HepG2 (cell line): ENCODE results near the gene CEP20.

ENCODE experiments used
- CEBPB ChIP-seq: IDR thresholded peaks from 2 replicates; pipeline ENCODE4 v1.6.1; 2011; ENCODE audit warnings: low read depth, low read length, improper control_type of control experiment, borderline replicate concordance
- CTCF ChIP-seq: sonication (generic); formaldehyde crosslinking; IDR thresholded peaks from 2 replicates; pipeline ENCODE4 v1.5.0; 2020; ENCODE audit warnings: mild to moderate bottlenecking, missing genetic modification reagents, moderate library complexity
- DRAP1 ChIP-seq: IDR thresholded peaks from 2 replicates; pipeline ENCODE4 v1.6.1; 2016; ENCODE audit warnings: missing genetic modification reagents, missing compliant biosample characterization
- E2F5 ChIP-seq: sonication (generic); formaldehyde crosslinking; conservative IDR thresholded peaks from 2 replicates; pipeline ENCODE4 v1.4.0; 2020; ENCODE audit warnings: missing genetic modification reagents
- JDP2 ChIP-seq: sonication (generic); formaldehyde crosslinking; IDR thresholded peaks from 2 replicates; pipeline ENCODE4 v1.8.1; 2022; ENCODE audit warnings: missing genetic modification reagents, borderline replicate concordance
- KLF9 ChIP-seq: IDR thresholded peaks from 2 replicates; pipeline ENCODE4 v1.6.1; 2016; ENCODE audit warnings: low read depth
- NPAS2 ChIP-seq: sonication (generic); formaldehyde crosslinking; IDR thresholded peaks from 2 replicates; pipeline ENCODE4 v1.8.0; 2022; ENCODE audit warnings: mild to moderate bottlenecking, missing genetic modification reagents, borderline replicate concordance
- TAF15 ChIP-seq: fragments of 200-400 bp; formaldehyde crosslinking; IDR thresholded peaks from one replicate; pipeline ENCODE4 v1.6.1; 2018; ENCODE audit warnings: mild to moderate bottlenecking, low read depth, low read length; ENCODE audit not compliant: poor library complexity, severe bottlenecking
- TEF ChIP-seq: sonication (generic); formaldehyde crosslinking; IDR thresholded peaks from 2 replicates; pipeline ENCODE4 v1.5.0; 2020; ENCODE audit warnings: missing genetic modification reagents
- ZNF672 ChIP-seq: sonication (generic); formaldehyde crosslinking; IDR thresholded peaks from 2 replicates; pipeline ENCODE4 v1.8.1; 2022; ENCODE audit warnings: missing genetic modification reagents

- TF ChIP-seq ZNF672 (no peak), CEBPB (no peak), CTCF (no peak), NPAS2 (CRISPR knock-in tag) (no peak), TAF15 (no peak), JDP2 (CRISPR knock-in tag) (no peak), DRAP1 (CRISPR knock-in tag) (no peak), KLF9 (CRISPR knock-in tag) (no peak), TEF (no peak), E2F5 (CRISPR knock-in tag) (no peak)
These were observed 51.3 kb downstream of the CEP20 start for GRCh38 chr16:15836965-15837611.
